Rectal smooth muscle tissue (tissue), 1 donor: Measurements from ENCODE around the gene VHLL.

Source experiments
- H3K27ac ChIP-seq: one replicate; pipeline ENCODE4 v1.7.0; 2013; ENCODE audit warnings: low read depth, low read length, inconsistent platforms
- H3K27me3 ChIP-seq: one replicate; pipeline ENCODE4 v1.7.0; 2013; ENCODE audit warnings: low read length; ENCODE audit not compliant: control insufficient read depth, insufficient read depth
- H3K36me3 ChIP-seq: one replicate; pipeline ENCODE4 v1.7.0; 2013; ENCODE audit warnings: low read length; ENCODE audit not compliant: control insufficient read depth, insufficient read depth
- H3K4me1 ChIP-seq: one replicate; pipeline ENCODE4 v1.7.0; 2013; ENCODE audit warnings: low read length; ENCODE audit not compliant: control insufficient read depth, insufficient read depth
- H3K4me3 ChIP-seq: one replicate; pipeline ENCODE4 v1.7.0; 2013; ENCODE audit warnings: low read length
- H3K9ac ChIP-seq: one replicate; pipeline ENCODE4 v1.7.0; 2013; ENCODE audit warnings: low read length

VHLL gene

DNA sequence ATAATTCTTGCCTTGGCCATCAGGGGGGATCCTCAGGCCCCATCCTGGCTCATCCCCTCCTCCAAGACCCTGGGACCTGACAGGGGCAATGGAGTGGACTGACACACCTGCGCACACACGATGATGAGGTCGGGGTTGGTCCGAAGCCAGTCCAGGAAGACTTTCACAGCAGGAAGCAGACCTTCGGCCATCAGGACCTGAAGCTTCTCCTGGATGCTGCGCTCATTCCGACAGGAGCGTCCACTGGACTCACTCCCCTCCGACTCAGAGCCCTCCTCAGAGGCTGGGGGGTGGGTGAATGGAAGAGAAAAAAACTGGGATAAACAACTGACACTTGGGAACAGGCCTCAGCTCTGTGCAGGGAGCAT, 35.8 kb downstream of the VHLL start:
- Histone ChIP-seq H3K36me3 (peaks cover 60% of the 10 kb centered on the region), H3K9ac (no peak overlapping the region), H3K4me1 (no peaks in the 10 kb centered on the region), H3K27me3 (no peaks in the 10 kb centered on the region), H3K4me3 (no peak overlapping the region), H3K27ac (no peak overlapping the region)

DNA sequence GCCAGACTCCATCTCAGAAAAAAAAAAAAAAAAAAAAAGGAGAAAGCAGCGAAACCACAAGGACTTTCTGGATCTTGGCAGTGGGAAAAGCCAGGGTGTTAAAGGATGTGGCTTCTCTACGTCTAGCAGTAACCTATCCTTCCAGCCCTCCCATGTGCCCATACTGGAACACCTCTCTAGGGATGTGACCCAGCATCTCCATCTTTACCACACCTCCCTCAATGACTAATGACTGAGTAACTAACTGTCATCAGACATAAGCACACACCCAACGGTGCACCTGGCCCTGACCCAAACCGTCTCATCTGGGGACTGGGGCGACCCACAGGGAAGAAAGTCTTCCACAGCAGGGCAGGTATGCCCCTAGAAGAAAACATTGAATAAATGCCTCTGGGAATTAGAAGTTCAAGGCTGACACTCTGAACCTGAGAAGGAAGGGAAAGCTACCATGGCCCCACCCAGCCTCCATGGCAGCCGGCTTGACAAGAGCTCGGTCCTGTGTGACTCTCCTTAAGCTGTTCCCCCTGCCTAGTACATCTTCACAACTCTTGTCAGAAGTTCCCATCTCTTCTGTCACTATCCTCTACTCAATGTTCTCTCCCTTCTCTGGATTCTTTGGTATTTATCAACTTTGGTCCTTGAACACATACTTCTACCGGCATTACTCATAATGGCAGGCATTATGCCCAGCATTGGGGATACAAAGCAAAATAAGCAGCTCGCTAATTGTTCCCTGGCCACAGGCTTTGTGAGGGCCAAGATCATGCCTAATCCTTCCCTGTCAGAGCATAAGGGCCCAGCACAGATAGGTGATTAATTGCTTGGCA, 36.4 kb downstream of the VHLL start:
- Histone ChIP-seq H3K27me3 (no peaks in the 10 kb centered on the region), H3K9ac (no peak overlapping the region), H3K27ac (no peak overlapping the region), H3K4me1 (no peaks in the 10 kb centered on the region), H3K36me3 (peaks cover 59% of the 10 kb centered on the region), H3K4me3 (no peak overlapping the region)

DNA sequence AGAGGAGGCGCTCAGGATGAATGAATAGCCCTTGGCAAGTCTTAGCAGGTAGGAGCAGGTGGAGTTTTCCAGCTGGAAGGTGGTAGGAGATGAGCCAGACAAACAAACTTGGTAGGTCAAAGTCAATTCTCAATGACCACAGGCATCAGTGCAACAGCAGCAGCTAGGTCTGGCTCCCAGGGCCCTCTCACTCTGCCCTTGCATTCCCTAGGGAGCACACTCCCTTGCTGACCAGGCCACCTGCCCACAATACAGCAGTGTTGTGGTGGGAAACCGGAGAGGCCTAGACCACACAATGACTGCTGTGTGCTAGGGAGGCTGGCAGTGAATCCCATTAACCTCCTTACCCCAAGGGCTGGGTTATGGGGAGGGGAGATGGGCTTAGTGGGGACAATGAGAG, 38.2 kb downstream of the VHLL start:
- H3K27ac ChIP-seq = no peak overlapping the region
- no peak overlapping the region for H3K9ac ChIP-seq
- no peaks in the 10 kb centered on the region for H3K27me3 ChIP-seq
- H3K36me3 ChIP-seq = peaks cover 62% of the 10 kb centered on the region
- no peaks in the 10 kb centered on the region for H3K4me1 ChIP-seq
- H3K4me3 ChIP-seq = no peak overlapping the region

DNA sequence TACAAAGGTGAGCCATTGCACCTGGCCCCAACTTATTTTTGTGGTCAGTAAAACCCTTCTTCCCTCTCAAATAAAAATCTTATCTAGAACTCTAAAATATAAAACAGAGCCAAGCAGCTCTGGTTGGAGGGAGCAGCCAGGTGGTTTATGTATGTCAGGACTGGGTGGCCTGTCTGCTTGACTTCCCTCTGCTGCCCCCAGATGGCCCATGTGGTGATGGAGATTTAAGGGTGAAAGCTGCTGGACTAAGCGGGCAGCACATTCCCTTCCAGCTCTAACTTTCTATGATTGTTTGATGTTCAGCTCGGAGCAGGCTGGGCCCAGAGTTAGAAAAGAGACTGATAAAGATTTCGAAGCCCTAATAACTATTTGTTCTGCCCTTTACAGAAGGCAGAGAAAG, 39.3 kb downstream of the VHLL start:
- Histone ChIP-seq H3K4me3 (no peak overlapping the region), H3K9ac (no peak overlapping the region), H3K27me3 (no peaks in the 10 kb centered on the region), H3K27ac (no peak overlapping the region), H3K4me1 (no peaks in the 10 kb centered on the region), H3K36me3 (peaks cover 65% of the 10 kb centered on the region)

DNA sequence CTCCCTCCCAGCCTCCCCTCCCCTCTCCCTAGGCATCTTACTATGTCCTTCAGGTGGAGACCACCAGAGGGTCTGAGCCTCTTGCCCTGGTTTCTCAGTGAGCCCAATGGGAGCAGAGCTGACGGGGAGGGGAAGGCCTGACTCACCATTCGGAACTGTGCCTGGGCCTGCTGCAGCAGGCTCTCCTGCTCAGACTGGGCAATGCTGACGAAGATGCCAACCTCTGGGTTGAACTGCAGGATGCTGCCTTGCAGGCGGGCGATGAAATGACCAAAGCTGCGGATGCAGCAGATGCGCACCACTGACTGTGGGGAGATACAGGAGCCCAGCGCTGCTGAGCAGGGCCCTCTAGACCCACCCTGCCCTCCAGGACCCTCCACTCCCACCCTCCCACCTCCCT, 40.2 kb downstream of the VHLL start:
- Histone ChIP-seq H3K27ac (no peak overlapping the region), H3K4me1 (no peaks in the 10 kb centered on the region), H3K27me3 (no peaks in the 10 kb centered on the region), H3K36me3 (peaks cover 67% of the 10 kb centered on the region), H3K4me3 (no peak overlapping the region), H3K9ac (no peak overlapping the region)

DNA sequence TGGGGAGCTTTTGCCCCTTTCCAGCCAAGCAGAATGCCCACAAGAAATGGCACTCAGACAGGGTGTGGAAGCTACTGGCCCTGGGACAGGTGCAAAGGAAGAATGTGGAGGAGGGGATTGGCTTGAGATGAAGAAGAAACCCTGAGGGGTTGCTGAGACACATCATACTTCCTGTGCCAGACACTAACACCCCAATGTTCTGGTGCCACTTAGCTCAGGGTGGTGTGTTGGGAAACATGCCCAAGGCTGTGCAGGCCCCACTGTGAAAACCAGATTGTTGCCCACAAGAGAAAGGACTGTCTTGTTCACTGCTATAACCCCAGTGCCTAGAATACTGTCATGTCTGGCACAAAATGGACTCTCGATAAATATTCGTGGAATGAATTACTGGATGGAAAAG, 41.4 kb downstream of the VHLL start:
- Histone ChIP-seq H3K27ac (no peak overlapping the region), H3K36me3 (peaks cover 69% of the 10 kb centered on the region)

DNA sequence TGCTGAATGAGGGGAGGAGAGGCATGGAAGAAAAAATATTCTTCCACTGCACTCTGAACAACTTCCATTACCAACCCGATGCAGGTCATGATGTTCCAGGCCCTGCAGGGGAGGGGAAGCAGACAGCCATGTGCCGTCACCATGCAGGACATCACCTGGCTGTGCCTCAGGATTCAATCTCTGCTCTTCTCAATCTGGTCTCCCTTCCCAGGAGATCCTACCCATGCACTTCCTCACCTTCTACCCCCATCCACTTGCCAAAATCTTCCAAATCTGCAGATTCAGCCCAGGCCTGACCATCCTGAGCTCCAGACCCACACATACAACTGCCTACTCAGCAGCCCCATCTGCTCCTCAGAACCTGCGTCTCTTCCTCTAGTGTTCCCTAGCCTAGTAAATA, 45.5 kb downstream of the VHLL start:
- Histone ChIP-seq H3K4me1 (no peaks in the 10 kb centered on the region), H3K4me3 (no peak overlapping the region), H3K27me3 (no peaks in the 10 kb centered on the region), H3K27ac (no peak overlapping the region), H3K36me3 (peaks cover 68% of the 10 kb centered on the region), H3K9ac (no peak overlapping the region)

More for the DNA sequence above, 41.4 kb downstream of the VHLL start:
- no peak overlapping the region for H3K4me3 ChIP-seq
- no peaks in the 10 kb centered on the region for H3K4me1 ChIP-seq
- H3K9ac ChIP-seq = no peak overlapping the region
- H3K27me3 ChIP-seq = no peaks in the 10 kb centered on the region

DNA sequence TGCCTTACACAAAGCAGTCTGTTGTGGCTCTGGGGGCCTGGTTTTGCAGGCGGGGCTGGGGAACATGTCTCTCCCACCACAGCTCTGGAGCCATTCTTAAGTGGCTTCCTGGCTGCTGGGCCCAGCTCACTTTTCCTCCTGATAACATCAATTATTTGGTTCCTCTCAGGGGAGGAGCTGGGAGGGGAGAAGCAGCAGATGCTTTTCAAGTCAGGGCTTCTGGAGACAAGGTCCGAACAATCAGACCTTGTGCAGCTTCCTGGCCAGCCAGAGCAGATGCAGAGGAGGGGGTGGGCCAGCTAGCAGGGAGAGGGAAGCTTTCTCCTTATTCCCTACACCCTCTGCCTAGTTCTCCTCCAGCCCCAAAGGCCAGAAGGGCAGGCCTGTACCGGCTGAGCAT, 47.6 kb downstream of the VHLL start:
- Histone ChIP-seq H3K27me3 (peaks cover 2% of the 10 kb centered on the region), H3K27ac (no peak overlapping the region), H3K4me1 (peaks cover 3% of the 10 kb centered on the region), H3K36me3 (peaks cover 52% of the 10 kb centered on the region), H3K9ac (no peak overlapping the region), H3K4me3 (no peak overlapping the region)

DNA sequence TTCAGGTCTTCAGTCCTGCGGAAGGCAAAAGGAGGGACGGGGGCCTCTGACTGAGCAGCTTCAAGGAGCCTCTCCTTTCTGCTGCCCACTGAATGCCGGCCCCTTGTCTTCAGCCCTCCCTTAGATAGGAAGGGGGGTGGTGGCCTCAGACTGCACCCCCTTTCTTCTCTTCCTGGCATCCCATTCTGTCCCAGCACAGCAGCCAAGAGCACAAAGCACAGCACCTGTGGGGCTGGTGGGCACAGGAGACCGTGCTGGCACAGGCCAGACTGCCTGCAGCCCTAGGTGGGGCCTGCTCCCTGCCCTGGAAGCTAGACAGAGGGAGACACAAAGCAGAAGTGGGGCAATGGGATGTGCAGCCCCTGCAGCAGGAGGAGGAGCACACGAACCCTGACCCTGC, 49.5 kb downstream of the VHLL start:
- H3K4me3 ChIP-seq = no peak overlapping the region
- no peak overlapping the region for H3K27ac ChIP-seq
- peaks cover 3% of the 10 kb centered on the region for H3K4me1 ChIP-seq
- peaks cover 43% of the 10 kb centered on the region for H3K36me3 ChIP-seq
- H3K9ac ChIP-seq = no peak overlapping the region
- peaks cover 21% of the 10 kb centered on the region for H3K27me3 ChIP-seq
